HepG2 (cell line): Measurements from ENCODE around the gene TPGS1. TPM values are rescaled to one million over a fixed set of nuclear protein-coding genes. Genes with fewer than 3 reads are reported as not detected.
A peak's percentile ranks its signal among the peaks of the same experiment; 100 is the strongest.

Source experiments
- KIAA2018 ChIP-seq: sonication (generic); formaldehyde crosslinking; IDR thresholded peaks from 2 replicates; pipeline ENCODE4 v1.5.0; 2020; ENCODE audit warnings: mild to moderate bottlenecking, missing genetic modification reagents, borderline replicate concordance
- SATB2 ChIP-seq: sonication (generic); formaldehyde crosslinking; IDR thresholded peaks from 2 replicates; pipeline ENCODE4 v1.5.0; 2020; ENCODE audit warnings: missing genetic modification reagents
- SNAPC2 ChIP-seq: sonication (generic); formaldehyde crosslinking; IDR thresholded peaks from 2 replicates; pipeline ENCODE4 v1.8.1; 2022; ENCODE audit warnings: mild to moderate bottlenecking, missing genetic modification reagents
- XRCC5 ChIP-seq: fragments of 200-400 bp; formaldehyde crosslinking; optimal IDR thresholded peaks from 2 replicates; pipeline ENCODE3; 2017; ENCODE audit warnings: mild to moderate bottlenecking, low read length
- ZNF552 ChIP-seq: sonication (generic); formaldehyde crosslinking; IDR thresholded peaks from 2 replicates; pipeline ENCODE4 v1.9.0; 2022; ENCODE audit warnings: missing genetic modification reagents, mild to moderate bottlenecking, borderline replicate concordance
- ZNF713 ChIP-seq: sonication (generic); formaldehyde crosslinking; IDR thresholded peaks from 2 replicates; pipeline ENCODE4 v1.4.0; 2020; ENCODE audit warnings: mild to moderate bottlenecking, missing genetic modification reagents
- ZNF775 ChIP-seq: sonication (generic); formaldehyde crosslinking; IDR thresholded peaks from 2 replicates; pipeline ENCODE4 v1.4.0; 2020; ENCODE audit warnings: missing genetic modification reagents, mild to moderate bottlenecking, moderate library complexity, borderline replicate concordance
- ZNF780A ChIP-seq: sonication (generic); formaldehyde crosslinking; IDR thresholded peaks from 2 replicates; pipeline ENCODE4 v1.8.0; 2022; ENCODE audit warnings: mild to moderate bottlenecking, missing genetic modification reagents, moderate library complexity
- polyA plus RNA-seq, 8 experiments: library from polyadenylated mRNA; depleted of rRNA in 3 of 8; stranded (reverse) in 7 of 8; unstranded in 1 of 8; fragments of >200 nt; fragmentation: Illumina TruSeq in 4 of 8; extraction: Trizol in 4 of 8; gene quantifications; 2 replicates each; pipeline versions ENCODE4 v1.2.1 to v1.2.3, GENCODE V29; 2011 to 2016; ENCODE audit warnings: low read depth in 4 of 8, missing spikeins in 1 of 8, mixed read lengths in 1 of 8; ENCODE audit not compliant: insufficient read depth in 1 of 8
- total RNA-seq, 5 experiments: library from RNA; depleted of rRNA; stranded (reverse); fragments of >200 nt; fragmentation: Illumina TruSeq; extraction: Trizol; gene quantifications; 2 replicates each; pipeline ENCODE4 v1.2.3, GENCODE V29; 2016; ENCODE audit warnings: low read depth in 1 of 5
- TF ChIP-seq, protein P1 (sequence below): sonication (generic); formaldehyde crosslinking; IDR thresholded peaks from 2 replicates; pipeline ENCODE4 v1.5.0; 2020; ENCODE audit warnings: mild to moderate bottlenecking, missing genetic modification reagents, borderline replicate concordance
- TF ChIP-seq, protein P2 (sequence below): sonication (generic); formaldehyde crosslinking; IDR thresholded peaks from 2 replicates; pipeline ENCODE4 v1.5.0; 2020; ENCODE audit warnings: missing genetic modification reagents
- TF ChIP-seq, protein P3 (sequence below): sonication (generic); formaldehyde crosslinking; IDR thresholded peaks from 2 replicates; pipeline ENCODE4 v1.5.0; 2020; ENCODE audit warnings: mild to moderate bottlenecking, missing genetic modification reagents

TPGS1 gene
- total and polyA plus RNA-seq, 2 of the 13 experiments (the other 11 are each of a cell fraction or from before 2014, with no cell fraction given), result 1.1 to 6.2 TPM

GRCh38 chr19:506404-507285, 652 bp upstream of the TPGS1 start (continued):
- TF ChIP-seq, protein P1, sequence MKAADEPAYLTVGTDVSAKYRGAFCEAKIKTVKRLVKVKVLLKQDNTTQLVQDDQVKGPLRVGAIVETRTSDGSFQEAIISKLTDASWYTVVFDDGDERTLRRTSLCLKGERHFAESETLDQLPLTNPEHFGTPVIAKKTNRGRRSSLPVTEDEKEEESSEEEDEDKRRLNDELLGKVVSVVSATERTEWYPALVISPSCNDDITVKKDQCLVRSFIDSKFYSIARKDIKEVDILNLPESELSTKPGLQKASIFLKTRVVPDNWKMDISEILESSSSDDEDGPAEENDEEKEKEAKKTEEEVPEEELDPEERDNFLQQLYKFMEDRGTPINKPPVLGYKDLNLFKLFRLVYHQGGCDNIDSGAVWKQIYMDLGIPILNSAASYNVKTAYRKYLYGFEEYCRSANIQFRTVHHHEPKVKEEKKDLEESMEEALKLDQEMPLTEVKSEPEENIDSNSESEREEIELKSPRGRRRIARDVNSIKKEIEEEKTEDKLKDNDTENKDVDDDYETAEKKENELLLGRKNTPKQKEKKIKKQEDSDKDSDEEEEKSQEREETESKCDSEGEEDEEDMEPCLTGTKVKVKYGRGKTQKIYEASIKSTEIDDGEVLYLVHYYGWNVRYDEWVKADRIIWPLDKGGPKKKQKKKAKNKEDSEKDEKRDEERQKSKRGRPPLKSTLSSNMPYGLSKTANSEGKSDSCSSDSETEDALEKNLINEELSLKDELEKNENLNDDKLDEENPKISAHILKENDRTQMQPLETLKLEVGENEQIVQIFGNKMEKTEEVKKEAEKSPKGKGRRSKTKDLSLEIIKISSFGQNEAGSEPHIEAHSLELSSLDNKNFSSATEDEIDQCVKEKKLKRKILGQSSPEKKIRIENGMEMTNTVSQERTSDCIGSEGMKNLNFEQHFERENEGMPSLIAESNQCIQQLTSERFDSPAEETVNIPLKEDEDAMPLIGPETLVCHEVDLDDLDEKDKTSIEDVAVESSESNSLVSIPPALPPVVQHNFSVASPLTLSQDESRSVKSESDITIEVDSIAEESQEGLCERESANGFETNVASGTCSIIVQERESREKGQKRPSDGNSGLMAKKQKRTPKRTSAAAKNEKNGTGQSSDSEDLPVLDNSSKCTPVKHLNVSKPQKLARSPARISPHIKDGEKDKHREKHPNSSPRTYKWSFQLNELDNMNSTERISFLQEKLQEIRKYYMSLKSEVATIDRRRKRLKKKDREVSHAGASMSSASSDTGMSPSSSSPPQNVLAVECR (CRISPR knock-in tag), result peak; percentile 52; the same call in 1 of the 2 replicates
- TF ChIP-seq ZNF780A (CRISPR knock-in tag), result no peak
- peak; percentile 93 for TF ChIP-seq XRCC5
- no peak for TF ChIP-seq ZNF713 (CRISPR knock-in tag)
- TF ChIP-seq, protein P2, sequence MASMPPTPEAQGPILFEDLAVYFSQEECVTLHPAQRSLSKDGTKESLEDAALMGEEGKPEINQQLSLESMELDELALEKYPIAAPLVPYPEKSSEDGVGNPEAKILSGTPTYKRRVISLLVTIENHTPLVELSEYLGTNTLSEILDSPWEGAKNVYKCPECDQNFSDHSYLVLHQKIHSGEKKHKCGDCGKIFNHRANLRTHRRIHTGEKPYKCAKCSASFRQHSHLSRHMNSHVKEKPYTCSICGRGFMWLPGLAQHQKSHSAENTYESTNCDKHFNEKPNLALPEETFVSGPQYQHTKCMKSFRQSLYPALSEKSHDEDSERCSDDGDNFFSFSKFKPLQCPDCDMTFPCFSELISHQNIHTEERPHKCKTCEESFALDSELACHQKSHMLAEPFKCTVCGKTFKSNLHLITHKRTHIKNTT (CRISPR knock-in tag), result no peak
- no peak for TF ChIP-seq KIAA2018 (CRISPR knock-in tag)
- TF ChIP-seq SATB2 (CRISPR knock-in tag), result no peak
- no peak for TF ChIP-seq ZNF552 (CRISPR knock-in tag)
- peak; percentile 82; the same call in 1 of the 2 replicates for TF ChIP-seq ZNF775 (CRISPR knock-in tag)
- TF ChIP-seq SNAPC2, result no peak
- TF ChIP-seq, protein P3, sequence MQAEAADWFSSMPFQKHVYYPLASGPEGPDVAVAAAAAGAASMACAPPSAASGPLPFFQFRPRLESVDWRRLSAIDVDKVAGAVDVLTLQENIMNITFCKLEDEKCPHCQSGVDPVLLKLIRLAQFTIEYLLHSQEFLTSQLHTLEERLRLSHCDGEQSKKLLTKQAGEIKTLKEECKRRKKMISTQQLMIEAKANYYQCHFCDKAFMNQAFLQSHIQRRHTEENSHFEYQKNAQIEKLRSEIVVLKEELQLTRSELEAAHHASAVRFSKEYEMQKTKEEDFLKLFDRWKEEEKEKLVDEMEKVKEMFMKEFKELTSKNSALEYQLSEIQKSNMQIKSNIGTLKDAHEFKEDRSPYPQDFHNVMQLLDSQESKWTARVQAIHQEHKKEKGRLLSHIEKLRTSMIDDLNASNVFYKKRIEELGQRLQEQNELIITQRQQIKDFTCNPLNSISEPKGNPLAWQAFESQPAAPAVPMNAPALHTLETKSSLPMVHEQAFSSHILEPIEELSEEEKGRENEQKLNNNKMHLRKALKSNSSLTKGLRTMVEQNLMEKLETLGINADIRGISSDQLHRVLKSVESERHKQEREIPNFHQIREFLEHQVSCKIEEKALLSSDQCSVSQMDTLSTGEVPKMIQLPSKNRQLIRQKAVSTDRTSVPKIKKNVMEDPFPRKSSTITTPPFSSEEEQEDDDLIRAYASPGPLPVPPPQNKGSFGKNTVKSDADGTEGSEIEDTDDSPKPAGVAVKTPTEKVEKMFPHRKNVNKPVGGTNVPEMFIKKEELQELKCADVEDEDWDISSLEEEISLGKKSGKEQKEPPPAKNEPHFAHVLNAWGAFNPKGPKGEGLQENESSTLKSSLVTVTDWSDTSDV (CRISPR knock-in tag), result no peak
